OCI-LY3 (cell line): ENCODE measurements around the gene MKI67.

Experiments
- EZH2phosphoT487 ChIP-seq: fragments of 200-600 bp; shearing (Covaris generic); IDR thresholded peaks from 2 replicates; pipeline ENCODE4 v1.6.1; 2018; ENCODE audit warnings: antibody characterized with exemption, mixed run types, low read depth
- TF ChIP-seq, protein P1 (sequence below): fragments of 200-600, 300-600 bp; sonication (generic); IDR thresholded peaks from 2 replicates; pipeline ENCODE4 v1.5.1; 2014; ENCODE audit warnings: antibody characterized with exemption, low read length, low read depth

DNA sequence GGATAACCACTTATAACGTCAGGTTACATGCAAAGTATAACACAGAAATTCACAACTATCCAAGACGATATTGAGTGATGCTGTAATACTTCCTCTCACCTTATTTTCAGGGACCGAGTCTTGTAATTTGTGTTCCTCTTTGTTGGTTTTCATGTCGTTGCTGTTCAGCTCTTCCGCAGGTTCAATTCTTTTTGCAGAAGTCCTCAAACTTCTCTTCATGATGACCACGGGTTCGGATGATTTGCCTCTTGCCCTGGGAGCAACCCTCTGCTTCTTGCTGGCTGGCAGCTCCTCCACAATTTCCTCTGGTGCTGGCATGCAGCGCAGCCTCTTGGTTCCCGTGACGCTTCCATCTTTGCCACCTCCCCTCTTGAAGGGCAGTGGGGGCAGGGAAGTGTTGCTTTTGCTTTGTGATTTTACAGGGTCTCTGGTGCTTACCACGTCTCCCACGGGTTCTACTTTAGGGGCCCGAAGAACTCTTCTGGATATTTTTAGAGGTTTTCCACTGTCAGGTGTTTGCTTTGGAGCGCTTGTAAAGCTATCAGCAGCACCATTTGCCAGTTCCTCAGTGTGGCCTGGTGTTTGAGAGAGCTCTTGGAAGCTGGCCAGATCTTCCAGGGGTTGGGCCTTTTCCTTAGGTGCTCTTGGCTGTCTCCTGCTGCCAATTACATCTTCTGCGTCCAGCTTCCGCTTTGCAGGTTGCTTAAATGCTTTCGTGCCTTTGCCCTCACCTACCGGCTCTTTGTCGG lies 23.6 kb downstream of the MKI67 start:
- TF ChIP-seq EZH2phosphoT487, result no peak
- TF ChIP-seq, protein P1, sequence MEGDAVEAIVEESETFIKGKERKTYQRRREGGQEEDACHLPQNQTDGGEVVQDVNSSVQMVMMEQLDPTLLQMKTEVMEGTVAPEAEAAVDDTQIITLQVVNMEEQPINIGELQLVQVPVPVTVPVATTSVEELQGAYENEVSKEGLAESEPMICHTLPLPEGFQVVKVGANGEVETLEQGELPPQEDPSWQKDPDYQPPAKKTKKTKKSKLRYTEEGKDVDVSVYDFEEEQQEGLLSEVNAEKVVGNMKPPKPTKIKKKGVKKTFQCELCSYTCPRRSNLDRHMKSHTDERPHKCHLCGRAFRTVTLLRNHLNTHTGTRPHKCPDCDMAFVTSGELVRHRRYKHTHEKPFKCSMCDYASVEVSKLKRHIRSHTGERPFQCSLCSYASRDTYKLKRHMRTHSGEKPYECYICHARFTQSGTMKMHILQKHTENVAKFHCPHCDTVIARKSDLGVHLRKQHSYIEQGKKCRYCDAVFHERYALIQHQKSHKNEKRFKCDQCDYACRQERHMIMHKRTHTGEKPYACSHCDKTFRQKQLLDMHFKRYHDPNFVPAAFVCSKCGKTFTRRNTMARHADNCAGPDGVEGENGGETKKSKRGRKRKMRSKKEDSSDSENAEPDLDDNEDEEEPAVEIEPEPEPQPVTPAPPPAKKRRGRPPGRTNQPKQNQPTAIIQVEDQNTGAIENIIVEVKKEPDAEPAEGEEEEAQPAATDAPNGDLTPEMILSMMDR, result no peak
